SK-N-SH (cell line): ENCODE data around the gene GLIS1.

Source experiments
- CTCF ChIP-seq: fragments of 200-600 bp; sonication (generic); IDR thresholded peaks from 2 replicates; pipeline ENCODE4 v1.6.1; 2017; ENCODE audit warnings: antibody characterized with exemption, mild to moderate bottlenecking, moderate library complexity
- EP300 ChIP-seq, 2 experiments: IDR thresholded peaks; 2 replicates each; pipeline versions ENCODE4 v1.4.0 to v1.6.1; 2012; ENCODE audit warnings: borderline replicate concordance in 1 of 2, low read depth in 1 of 2, low read length in 1 of 2
- NRF1 ChIP-seq: IDR thresholded peaks from 2 replicates; pipeline ENCODE4 v1.6.1; 2012; ENCODE audit warnings: low read depth, mild to moderate bottlenecking, low read length
- RAD21 ChIP-seq: IDR thresholded peaks from 2 replicates; pipeline ENCODE4 v1.6.1; 2012; ENCODE audit warnings: mild to moderate bottlenecking, low read length
- REST ChIP-seq: IDR thresholded peaks from 2 replicates; pipeline ENCODE4 v1.6.1; 2012; ENCODE audit warnings: mild to moderate bottlenecking, low read depth, low read length, moderate library complexity
- RFX5 ChIP-seq: IDR thresholded peaks from 2 replicates; pipeline ENCODE4 v1.6.1; 2012; ENCODE audit warnings: mild to moderate bottlenecking, improper control_type of control experiment, low read length

- TF ChIP-seq CTCF (no peak), EP300 (IDR thresholded peaks at IDR 0.05; ENCODE audit: borderline replicate concordance in 1 of 2, low read depth in 1 of 2, low read length in 1 of 2) (no peak), NRF1 (no peak), REST (no peak), RAD21 (no peak), RFX5 (no peak)
These were observed 233.6 kb downstream of the GLIS1 start for GRCh38 chr1:53505401-53505800.
